A673 (cell line): ENCODE data around the gene NOP58. TPM values are rescaled to one million over a fixed set of nuclear protein-coding genes. Genes with fewer than 3 reads are reported as not detected.

Source experiments
- BruUV-seq: library from RNA; stranded (reverse); fragments of 400-500 nt; replicated peaks from 2 replicates; lab custom pipeline; 2021; lab: Mats Ljungman, UMichigan
- CTCF ChIA-PET: fragments of 300-600 bp; sonication (Branson Sonifier 250); formaldehyde crosslinking; loops from one replicate; lab custom pipeline; 2022; ENCODE audit warnings: antibody characterized with exemption; lab: Charles Lee
- POLR2A ChIA-PET: fragments of 300-600 bp; sonication (Branson Sonifier 250); formaldehyde crosslinking; loops from one replicate; lab custom pipeline; 2022; ENCODE audit warnings: antibody characterized with exemption; ENCODE audit not compliant: low non-redundant PET; lab: Charles Lee
- DNase-seq: peaks from one replicate; pipeline ENCODE4 v3.0.0-alpha.2; 2015; ENCODE audit warnings: low spot score
- H3K27ac ChIP-seq: fragments of 200-600 bp; sonication (generic); 2 replicates; pipeline ENCODE4 v1.5.1; 2016; ENCODE audit warnings: mixed run types, low read depth, mild to moderate bottlenecking, mixed read lengths, antibody characterized with exemption, low read length; ENCODE audit not compliant: poor library complexity, severe bottlenecking
- H3K27me3 ChIP-seq: fragments of 200-600 bp; sonication (generic); replicated peaks from 2 replicates; pipeline ENCODE4 v1.6.1; 2017; ENCODE audit warnings: mixed run types, low read depth, mild to moderate bottlenecking, mixed read lengths, antibody characterized with exemption, low read length; ENCODE audit not compliant: insufficient read depth, poor library complexity
- H3K36me3 ChIP-seq: fragments of 200-600 bp; sonication (generic); 2 replicates; pipeline ENCODE4 v1.6.1; 2016; ENCODE audit warnings: mixed run types, mild to moderate bottlenecking, mixed read lengths, antibody characterized with exemption, low read length; ENCODE audit not compliant: insufficient read depth, poor library complexity, severe bottlenecking
- H3K4me1 ChIP-seq: fragments of 200-600 bp; sonication (generic); 2 replicates; pipeline ENCODE4 v1.6.1; 2017; ENCODE audit warnings: mixed run types, mild to moderate bottlenecking, mixed read lengths, antibody characterized with exemption, low read length; ENCODE audit not compliant: insufficient read depth, poor library complexity, severe bottlenecking
- H3K4me3 ChIP-seq: fragments of 200-600 bp; sonication (generic); 2 replicates; pipeline ENCODE4 v1.5.1; 2016; ENCODE audit warnings: low read depth, mixed run types, mild to moderate bottlenecking, mixed read lengths, low read length; ENCODE audit not compliant: poor library complexity, severe bottlenecking
- H3K9me3 ChIP-seq: fragments of 200-600 bp; sonication (generic); 2 replicates; pipeline ENCODE4 v1.6.1; 2016; ENCODE audit warnings: mixed run types, low read depth, mild to moderate bottlenecking, mixed read lengths, antibody characterized with exemption, low read length; ENCODE audit not compliant: poor library complexity, severe bottlenecking
- EZH2 ChIP-seq: fragments of 200-600 bp; sonication (generic); IDR thresholded peaks from 2 replicates; pipeline ENCODE4 v1.6.1; 2017; ENCODE audit warnings: borderline replicate concordance, low read depth, mild to moderate bottlenecking, mixed read lengths, antibody characterized with exemption, low read length; ENCODE audit not compliant: poor library complexity, severe bottlenecking
- intact Hi-C: fragments of 100-400 bp; cut with micrococcal nuclease; formaldehyde crosslinking; loops from one replicate; pipeline ENCODE4 v1.10.0; 2022; ENCODE audit not compliant: unreplicated experiment
- total RNA-seq: library from RNA; stranded (reverse); gene quantifications from 2 replicates; pipeline ENCODE4 v1.2.3, GENCODE V29; 2021
- TF ChIP-seq, protein P1 (sequence below): fragments of 300-800, 200-600 bp; sonication (generic); conservative IDR thresholded peaks from 2 replicates; pipeline ENCODE4 v1.5.1; 2017; ENCODE audit warnings: low read depth, mild to moderate bottlenecking, antibody characterized with exemption, low read length, moderate library complexity, mixed read lengths

NOP58 gene
- total RNA-seq, 1 experiment from 2014 or later, result 181 TPM

DNA sequence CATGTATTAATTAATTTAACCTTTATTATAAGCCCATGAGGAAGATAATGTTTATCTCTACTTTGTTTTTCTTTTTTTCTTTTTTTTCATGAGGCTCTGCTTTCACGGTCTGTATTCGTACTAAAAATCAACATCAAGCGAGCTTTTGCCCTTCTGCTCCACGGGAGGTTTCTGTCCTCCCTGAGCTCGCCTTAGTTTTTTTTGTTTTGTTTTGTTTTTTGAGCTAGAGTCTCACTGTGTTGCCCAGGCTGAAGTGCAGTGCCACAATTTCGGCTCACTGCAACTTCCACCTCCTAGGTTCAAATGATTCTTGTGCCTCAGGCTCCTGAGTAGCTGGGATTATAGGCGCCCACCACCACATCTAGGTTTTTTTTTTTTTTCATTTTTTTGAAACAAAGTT, 80.6 kb downstream of the NOP58 start:
- Histone ChIP-seq H3K9me3 (no peaks in the 10 kb centered on the region), H3K27ac (no peak overlapping the region), H3K27me3 (no peaks in the 10 kb centered on the region), H3K36me3 (no peaks in the 10 kb centered on the region), H3K4me3 (no peak overlapping the region), H3K4me1 (no peaks in the 10 kb centered on the region)
- ChIA-PET POLR2A (no interaction called here), CTCF (no interaction called here)
- TF ChIP-seq, protein P1, sequence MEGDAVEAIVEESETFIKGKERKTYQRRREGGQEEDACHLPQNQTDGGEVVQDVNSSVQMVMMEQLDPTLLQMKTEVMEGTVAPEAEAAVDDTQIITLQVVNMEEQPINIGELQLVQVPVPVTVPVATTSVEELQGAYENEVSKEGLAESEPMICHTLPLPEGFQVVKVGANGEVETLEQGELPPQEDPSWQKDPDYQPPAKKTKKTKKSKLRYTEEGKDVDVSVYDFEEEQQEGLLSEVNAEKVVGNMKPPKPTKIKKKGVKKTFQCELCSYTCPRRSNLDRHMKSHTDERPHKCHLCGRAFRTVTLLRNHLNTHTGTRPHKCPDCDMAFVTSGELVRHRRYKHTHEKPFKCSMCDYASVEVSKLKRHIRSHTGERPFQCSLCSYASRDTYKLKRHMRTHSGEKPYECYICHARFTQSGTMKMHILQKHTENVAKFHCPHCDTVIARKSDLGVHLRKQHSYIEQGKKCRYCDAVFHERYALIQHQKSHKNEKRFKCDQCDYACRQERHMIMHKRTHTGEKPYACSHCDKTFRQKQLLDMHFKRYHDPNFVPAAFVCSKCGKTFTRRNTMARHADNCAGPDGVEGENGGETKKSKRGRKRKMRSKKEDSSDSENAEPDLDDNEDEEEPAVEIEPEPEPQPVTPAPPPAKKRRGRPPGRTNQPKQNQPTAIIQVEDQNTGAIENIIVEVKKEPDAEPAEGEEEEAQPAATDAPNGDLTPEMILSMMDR, result no peak
- TF ChIP-seq EZH2, result no peak
- no peak for DNase-seq
- BruUV-seq, result no TSS peak
- intact Hi-C loops, result no loop called here

Other genes starting within 250 kb of the NOP58 start
- gene FZD7, start 231.9 kb upstream of the NOP58 start, total RNA-seq, result 14.1 and 15.1 TPM in 2 replicates
- 0.13 TPM in 1 of 2 replicates, not detected in the other for gene KIAA2012, start 192.5 kb upstream of the NOP58 start, total RNA-seq
- 157 and 166 TPM in 2 replicates for gene SUMO1, start 27.2 kb upstream of the NOP58 start, total RNA-seq
- gene BMPR2, start 110.6 kb downstream of the NOP58 start, total RNA-seq, result 32.0 and 34.9 TPM in 2 replicates